ENCODE results near the gene DHRS4L2.
"Not testable (repeated sequence)": the region's sequence is repeated elsewhere in the genome, so short reads cannot be mapped to it uniquely, and the experiment has no call there.

GRCh38 chr14:23973178-23973577 lies 15.6 kb upstream of the DHRS4L2 start:
- not testable (repeated sequence) for TF ChIP-seq CTCF (IDR thresholded peaks at IDR 0.05 in 4 of 5, conservative IDR thresholded peaks at IDR 0.05 in 1 of 5); POLR2A (IDR thresholded peaks at IDR 0.05)

Data from gastrocnemius medialis (tissue), 4 donors.